Measurements from ENCODE around the gene ETV7.
"Not testable (repeated sequence)": the region's sequence is repeated elsewhere in the genome, so short reads cannot be mapped to it uniquely, and the experiment has no call there.

Gene ETV7

DNA sequence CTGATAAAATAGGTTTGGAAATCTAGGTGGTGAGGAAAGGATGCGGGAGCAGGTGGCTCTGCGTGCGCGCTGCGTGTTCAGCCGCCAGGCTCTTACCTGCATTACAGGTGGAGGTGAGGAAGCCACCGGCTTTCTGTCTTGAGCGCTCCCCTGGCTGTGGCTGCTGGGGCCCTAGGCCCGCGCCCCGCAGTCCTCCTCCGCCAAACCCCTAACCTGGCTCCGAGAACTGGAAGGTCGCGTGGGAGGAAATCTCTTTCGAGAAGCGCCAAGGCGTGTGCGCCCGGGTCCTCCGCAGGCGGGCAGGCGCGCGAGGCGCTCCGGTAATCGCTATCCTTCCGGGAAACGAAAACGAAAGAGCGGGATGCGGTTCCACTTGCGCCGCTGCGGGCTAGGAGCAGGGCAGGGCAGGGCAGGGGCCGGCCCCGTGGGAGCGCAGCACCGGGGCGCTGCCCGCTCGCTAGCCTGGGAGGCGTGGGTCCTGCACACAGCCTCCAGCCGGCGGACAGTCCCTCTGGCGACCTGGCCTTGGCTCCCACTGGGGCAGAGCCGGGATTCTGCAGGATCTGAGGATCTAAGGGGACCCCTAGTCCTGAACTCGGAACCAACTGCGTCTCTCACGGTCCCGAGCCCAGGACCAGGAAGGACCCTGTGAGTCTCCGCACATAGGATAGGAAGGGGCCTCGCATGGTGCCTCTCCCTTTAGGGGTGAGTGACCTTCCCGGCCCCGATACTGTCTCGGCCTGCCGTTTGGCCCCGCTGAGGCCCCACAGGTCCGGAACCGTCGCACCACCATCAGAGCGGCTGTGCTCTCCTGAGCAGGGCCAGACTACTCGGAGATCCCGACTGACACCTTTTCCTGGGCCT lies at the start of gene ETV7:
Gene ETV7 (minus strand): TSS at position 230 of the 864 bp plus-strand sequence. CDS start 128 bp downstream, at position 102.
- DNase-seq = peak; percentile 46

DNA sequence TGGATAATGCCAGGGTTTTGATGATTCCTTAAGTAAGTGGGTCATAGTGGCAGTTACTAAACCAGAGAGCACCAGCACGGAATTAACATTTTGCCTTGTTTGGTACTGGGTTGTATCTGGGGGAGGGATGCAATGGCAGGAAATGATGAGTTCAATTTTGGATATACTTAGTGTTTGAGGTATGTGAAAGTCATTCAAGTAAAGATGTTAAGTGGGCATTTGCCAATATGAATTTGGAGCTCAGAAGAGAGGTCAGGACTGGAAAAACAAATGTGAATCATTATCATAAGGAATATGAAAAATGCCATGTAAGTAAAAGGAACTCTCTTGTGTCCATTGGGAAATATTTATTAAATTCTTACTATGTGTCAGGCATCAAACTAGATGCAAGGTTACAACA lies 49.0 kb upstream of the ETV7 start:
- no peak for DNase-seq

DNA sequence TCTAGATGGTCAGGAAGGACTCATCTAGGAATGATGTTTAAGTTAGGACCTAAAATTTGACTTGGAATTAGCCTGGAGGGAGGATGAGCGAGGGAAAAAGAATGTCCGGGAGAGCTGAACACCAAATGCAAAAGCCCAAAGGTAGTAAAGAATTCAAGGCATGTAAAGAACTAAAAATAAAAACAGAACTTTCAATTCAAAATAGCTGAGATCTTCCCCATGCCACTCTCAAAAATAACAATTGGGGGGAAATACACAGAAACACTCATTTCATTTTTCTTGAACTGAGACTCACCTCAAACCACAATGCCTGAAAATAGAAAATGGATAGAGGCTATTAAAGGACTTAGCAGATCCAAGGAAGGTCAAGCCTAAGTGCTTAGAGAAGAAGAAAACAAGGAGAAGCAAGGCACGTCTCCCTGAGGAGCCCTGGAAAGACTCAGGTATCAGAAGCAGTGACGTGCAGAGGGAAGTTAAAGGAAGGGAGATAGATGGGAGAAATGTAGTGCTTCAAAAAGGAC lies 44.7 kb upstream of the ETV7 start:
- DNase-seq = no peak

DNA sequence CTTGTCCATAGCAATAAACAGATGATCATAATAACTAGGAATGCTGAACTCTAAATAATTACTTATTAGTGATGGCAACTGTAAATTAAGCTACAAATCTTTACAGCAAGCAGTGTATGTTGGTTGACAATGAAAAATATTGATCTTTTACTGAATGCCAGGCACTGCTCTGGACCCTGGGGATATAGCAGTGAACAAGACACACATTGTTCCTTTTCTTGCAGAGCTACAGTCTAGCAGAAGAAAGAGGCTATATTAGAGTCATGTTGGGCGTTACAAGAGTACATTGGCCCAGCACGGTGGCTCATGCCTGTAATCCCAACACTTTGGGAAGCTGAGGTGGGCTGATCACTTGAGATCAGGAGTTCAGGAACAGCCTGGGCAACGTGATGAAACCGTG lies 43.7 kb upstream of the ETV7 start:
- no peak for DNase-seq

DNA sequence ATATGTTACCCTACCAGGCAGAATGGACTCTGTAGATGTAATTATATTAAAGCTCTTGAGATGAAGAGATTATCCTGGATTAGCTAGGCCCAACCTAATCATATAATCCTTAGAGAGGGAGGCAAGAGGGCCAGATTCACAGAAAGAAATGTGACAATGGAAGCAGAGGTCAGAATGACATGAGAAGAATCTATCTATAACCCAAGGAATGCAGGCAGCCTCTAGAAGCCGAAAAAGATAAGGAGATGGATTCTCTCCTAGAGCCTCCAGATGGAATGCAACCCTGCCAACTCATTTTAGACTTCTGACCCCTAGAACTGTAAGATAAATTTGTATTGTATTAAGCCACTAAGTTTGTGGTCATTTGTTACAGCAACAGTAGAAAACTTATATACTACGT lies 42.9 kb upstream of the ETV7 start:
- no peak for DNase-seq

DNA sequence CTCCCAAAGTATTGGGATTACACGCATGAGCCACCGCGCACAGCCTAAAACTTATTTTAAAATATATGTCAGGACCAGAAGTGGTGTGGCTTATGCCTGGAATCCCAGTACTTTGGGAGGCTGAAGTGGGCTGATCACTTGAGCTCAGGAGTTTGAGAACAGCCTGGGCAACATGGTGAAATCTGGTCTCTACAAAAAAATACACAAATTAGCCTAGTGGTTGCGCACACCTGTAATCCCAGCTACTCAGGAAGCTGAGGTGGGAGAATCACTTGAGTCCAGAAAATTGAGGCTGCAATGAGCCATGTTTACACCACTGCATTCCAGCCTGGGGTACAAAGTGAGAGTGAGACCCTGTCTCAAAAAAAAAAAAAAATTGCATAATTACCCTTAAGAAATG lies 41.4 kb upstream of the ETV7 start:
- DNase-seq = no peak

DNA sequence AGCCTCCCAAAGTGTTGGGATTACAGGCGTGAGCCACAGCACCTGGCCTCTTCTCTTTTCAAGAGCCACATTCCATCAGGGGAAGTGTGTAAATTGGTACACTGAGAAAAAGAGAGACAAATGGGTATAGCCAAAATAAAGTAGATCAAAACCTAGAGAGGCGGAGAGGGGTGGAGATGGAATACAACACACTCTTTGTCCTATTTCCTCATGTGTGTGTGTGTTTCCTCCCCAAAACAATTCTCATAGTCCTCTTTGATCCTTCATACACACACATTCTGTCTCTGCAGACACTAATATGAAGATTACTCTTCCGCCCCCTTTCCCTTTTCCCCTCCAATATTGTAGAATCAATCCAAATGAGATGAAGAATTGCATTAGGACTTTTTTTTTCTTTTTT lies 39.2 kb upstream of the ETV7 start:
- no peak for DNase-seq

DNA sequence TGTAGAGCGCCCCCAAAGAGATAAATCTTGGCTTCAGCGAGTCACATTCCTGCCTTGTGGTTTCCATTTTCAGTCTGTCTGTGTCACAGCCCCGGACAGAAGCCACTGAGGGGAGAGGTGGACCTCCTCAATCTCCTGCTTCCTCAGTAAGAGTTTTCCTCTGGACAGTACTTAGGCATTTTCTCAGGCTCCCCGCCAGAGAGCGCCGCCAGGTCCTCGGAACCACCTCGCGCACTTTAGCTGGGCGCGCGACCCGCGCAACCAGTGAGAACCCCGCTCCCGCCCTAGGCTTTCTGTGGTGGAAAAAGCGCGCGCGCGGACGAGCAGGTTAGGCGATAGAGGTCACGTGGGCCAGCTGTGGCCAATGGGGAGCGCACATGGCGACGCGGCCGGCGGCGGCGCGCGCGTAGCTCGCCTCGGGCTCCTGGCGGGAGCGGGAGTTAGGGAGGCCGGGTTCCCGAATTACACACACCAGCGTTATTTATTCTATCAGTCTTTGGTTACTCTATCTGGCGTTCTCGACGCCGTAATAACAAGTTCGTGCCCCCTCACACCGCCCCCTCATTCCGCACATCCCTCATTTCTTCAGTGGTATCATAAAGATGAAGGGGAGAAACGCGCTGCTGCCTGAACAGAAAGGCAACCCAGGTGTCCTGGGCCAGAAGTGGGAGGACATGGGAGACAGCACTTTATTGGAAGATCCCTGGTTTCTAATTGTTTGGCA lies 35.8 kb upstream of the ETV7 start:
- DNase-seq = peak; percentile 98

DNA sequence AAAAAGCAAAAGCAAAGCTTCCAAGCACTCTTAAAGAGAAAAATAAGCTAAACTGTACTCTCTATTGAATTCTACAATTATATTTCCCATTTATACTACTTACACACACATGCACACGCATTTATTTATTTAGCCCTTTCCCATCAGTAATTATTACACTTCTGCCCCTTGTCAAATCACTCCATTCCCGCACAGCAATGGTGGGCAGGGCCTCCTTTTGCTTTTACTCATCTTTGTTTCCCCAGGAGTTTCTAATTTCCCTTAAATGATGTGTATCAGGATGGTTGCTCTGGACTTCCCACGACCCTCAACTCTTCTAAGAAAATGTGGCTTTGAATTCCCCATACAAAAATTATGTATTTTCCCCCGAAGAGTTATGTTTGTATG lies 35.2 kb upstream of the ETV7 start:
- no peak for DNase-seq

DNA sequence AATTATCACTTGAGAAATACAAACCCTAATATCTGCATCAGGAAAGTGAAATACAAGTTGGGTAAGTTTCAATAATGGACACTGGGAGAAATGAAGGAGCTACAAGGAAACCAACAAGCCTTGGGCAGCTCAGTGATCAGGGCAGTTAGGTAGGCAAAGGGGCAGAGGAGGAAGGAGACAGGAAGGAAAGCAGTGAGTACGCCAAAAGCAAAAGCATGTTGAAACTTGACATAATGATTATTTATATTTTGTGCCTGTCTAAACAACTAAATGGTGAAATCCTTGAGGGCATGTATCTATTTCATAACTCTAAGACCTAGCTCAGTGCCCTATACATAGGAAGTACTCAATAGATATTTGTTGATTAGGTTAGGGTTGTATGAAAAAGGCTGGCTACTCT lies 31.8 kb upstream of the ETV7 start:
- DNase-seq = no peak

DNA sequence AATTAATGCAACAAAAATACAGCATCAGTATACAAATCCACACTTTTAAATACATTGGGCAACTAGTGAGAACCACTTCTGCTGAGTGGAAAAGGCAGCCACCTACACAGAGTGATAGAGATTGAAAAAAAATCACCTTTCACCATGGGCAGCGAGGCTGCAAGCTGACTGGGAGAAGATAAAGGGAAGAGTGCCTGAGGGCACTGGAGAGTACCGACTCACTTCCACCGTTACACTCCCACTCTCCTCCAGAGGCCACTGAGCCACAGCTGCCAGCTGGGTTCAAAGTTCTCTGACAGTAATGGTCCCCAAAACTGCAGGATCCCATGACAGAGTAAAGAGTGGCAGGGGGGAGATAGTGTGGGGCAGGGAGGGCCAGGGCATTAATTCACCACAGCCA lies 31.1 kb upstream of the ETV7 start:
- no peak for DNase-seq

DNA sequence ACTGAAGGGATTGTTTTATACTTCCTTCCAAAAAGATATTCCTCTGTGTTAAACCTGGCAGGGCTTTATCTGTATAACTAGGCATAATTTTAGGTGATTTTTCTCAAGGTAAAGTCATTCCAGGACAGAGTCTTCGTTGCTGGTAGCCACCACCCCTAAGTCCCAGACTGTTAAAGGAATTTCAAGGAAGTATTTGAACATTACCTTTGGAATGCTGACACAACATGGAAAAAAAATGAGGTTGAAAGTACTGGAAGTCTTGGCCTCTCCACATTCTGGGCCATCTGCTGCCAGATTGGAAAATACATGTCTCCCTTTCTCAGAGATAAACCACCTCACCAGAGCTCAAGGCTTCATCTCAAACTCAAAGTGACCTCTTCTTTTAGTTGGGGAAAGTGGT lies 27.0 kb upstream of the ETV7 start:
- no peak for DNase-seq

DNA sequence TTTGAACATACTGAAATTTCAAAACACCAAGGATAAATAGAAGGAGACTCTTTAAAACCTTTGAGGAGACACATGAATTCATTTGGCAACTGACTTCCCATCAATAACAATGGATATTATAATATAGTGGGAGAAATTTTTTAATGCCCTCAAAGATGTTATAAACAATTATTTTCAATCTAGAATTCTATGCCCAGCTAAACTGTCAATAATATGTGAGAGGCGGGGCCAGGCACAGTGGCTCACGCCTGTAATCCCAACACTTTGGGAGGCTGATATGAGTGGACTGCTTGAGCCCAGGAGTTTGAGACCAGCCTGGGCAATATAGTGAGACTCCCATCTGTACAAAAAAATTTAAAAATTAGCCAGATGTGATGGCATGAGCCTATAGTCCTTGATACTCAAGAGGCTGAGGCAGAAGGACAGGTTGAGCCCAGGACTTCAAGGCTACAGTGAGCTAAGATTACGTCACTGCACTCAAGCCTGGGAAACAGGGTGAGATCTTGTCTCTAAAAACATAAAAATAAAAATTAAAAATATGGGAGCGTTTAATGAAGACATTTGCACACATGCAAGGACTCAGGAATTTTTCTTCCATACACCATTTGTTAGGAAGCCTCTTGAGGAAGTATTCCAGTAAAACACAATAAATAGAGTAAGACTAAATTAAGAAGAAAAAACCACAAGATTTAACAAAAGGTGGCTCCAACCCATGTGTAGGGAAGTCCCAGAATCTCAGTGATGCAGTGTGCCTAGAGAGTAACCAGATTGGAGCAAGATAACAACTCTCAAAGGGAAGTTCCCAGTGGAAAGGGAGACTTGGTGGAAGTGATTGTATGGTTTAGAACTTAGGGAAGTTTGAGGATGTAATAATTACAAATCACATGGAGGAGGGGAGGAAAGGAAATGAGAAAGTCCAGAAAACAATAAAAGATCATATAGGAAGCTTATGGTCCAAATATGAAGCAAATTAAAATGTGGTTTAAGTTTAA lies 26.3 kb upstream of the ETV7 start:
- no peak for DNase-seq

DNA sequence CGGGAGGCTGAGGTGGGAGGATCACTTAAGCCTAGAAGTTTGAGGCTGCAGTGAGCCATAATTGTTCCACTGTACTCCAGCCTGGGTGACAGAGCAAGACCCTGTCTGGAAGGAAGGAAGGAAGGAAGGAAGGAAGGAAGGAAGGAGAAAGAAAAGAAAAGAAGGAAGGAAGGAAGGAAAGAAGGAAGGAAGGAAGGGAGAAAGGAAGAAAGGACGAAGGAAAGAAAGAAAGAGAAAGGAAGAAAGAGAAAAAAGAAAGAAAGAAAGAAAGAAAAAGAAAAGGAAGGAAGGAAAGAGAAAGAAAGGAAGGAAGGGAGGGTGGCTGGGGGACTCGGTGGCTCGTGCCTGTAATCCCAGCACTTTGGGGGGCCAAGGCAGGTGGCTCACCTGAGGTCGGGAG lies 22.2 kb upstream of the ETV7 start:
- not testable (repeated sequence) for DNase-seq

DNA sequence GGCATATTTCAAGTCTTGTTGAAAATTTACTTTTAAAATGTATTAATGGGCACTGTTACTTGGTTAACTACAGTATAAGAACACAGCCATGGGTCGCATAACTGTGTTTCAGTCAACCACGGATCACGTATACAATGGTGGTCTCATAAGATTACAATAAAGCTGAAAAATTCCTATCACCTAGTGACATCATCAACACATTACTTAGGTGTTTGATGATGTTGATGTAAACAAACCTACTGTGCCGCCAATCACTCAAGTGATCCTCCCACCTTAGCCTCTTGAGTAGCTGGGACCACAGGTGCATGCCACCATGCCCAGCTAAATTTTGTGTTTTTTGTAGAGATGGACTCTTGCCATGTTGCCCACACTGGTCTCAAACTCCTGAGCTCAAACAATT lies 16.7 kb upstream of the ETV7 start:
- no peak for DNase-seq

DNA sequence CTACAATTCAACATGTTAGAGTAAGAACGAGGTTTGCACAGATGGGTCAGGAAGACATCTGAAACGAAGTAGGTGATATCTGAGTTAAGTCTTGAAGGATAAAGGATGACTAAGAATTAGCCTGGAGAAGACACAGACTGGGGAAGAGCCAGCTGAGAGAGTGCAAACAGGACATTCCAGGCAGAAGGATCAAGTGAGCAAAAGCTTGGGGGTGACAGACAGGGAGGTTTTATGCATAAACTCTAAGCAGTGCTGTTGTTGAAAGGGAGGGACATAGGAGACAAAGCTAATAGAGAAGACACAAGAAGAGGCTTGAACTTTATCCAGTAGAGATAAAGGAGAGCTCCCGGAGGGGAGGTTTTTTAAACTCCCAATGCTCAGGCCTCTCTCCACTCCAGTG lies 15.0 kb upstream of the ETV7 start:
- DNase-seq = no peak

DNA sequence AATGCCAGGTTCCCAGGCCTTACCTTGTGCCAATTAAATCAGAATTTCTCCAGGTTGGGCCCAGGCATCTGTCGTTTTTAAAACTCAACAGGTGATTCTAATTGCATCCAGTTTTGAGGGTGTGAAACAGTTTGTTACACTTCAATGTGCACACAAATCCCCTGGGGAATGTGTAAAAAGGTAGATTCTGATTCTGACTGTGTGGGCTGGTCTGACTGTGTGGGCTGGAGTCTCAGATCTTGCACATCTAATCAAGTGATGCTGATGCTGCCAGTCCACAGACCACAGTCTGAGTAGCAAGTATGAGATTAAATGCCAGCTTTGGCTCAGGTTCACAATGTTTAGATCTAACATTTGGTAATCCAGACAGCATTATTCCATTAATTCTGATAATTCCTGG lies 12.5 kb upstream of the ETV7 start:
- DNase-seq = no peak

DNA sequence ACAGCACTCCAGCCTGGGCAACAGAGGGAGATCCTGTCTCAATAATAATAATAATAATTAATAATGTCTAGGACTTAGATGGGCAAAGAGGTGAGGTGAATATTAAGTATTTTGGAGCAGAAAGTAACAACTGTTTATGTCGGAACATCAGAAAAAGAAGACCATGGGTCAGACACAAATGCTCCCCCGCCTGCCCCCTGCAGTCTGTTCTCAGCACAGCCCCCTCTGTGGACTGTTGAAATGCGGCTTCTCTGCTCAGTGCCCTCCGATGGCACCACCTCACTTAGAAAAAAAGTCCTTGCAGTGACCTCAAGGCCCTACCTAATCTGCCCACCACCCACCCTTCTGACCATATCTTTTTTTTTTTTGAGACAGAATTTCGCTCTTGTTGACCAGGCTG lies 5.2 kb upstream of the ETV7 start:
- DNase-seq = no peak

DNA sequence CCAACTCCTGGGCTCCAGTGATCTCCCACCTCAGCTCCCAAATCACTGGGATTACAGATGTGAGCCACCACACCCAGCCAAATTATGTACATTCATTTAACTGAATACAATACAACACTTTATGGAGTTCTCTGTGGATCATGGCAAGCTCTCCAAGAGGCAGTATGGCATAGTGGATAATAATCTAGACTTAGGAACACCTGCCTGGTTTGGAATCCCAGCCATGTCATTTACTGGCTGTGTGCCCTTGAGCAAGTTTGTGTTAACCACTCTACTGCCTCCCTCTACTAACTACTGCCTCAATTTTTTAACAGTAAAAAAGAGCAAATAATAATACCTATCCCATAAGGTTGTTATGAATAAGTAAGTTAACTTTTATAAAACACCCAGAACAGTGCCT lies 1.9 kb upstream of the ETV7 start:
- DNase-seq = no peak

DNA sequence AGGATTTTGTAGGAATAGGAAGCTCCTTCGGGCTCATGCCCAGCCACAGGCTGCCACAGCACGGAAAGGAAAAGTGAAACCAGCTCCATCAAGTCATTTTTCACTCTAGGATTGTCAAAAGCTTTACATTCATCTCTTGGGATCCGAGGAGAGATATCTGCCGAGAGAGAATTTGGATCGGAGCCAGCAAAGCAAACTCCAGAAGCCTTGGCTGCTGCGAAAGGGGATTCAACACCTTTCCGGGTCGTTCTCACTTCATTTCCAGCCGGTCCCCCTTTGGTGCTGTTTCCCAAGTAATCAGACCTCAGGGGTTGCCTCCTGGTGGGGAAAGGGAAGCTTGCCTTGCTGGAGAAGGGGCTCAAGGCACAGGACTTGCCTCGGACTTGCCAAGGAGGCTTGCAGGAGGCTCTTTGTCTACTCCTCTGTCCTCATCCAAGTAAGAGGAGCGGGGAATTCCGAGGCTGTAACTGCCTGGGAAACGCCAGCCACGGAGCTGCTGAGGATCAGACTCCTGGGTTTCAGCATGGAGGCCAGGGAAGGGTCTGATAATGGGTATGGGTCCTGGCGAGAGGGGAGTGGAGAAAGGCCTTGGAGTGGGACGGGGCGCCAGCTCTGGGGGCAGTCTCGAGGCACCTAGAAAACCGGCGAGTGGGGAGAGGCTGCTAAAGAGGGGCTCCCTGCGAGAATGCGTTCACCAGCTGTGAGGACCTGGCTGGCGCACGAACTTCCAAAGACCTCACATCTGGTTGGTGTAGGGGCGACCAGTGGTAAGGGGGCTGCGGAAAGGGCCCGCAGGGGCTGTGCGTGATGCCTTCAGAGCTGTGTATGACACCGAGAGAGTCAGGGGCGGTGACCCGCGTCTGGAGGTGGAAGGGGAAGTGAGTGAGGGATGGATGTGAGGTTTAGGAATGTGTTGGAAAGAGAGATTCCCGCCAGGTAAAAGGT lies 702 bp downstream of the ETV7 start:
- DNase-seq = peak; percentile 11

DNA sequence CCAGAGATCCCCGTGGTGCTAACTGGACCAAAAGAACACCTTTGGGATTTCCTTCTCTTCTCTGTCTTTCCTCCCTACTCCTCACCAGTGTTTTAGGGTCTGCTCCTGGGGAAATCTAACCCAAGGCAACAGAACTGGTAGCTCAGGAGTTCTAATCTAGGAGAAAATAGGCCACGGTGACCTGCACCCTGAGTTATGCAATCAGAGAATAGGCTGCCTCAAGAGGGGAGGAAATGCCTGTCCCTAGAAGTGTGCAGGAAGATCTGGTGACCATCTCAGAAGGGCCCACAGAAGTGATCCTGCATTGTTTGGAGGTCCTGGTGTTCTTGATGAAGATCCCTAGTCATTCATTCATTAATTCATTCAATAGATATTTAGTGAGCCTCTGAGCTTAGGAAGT lies 3.4 kb downstream of the ETV7 start:
- DNase-seq = no peak

DNA sequence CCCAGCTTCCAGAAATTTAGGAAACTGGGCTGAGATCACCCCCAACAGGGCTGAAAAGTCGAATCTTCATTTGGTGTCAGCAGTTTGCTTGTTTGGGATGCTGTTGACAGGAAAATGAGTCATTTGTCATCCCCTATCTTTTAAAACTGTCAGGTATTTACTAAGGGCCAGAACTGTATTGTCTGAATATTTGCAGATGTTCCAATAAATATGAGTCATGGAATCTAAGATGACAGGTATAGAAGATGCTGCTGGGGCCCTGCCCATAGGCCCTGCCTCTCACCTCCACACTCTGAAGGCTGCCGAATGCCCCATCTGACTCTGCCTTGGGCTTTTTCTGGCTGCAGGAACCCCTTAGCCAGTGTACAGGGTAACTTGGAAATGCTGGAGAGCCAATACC lies 3.9 kb downstream of the ETV7 start:
- no peak for DNase-seq
